ENCODE data around the gene NDUFA11. TPM values are rescaled to one million over a fixed set of nuclear protein-coding genes. Genes with fewer than 3 reads are reported as not detected.

NDUFA11 gene
- total and polyA plus RNA-seq, 7 donors: 240 to 503 (median 367) TPM

DNA sequence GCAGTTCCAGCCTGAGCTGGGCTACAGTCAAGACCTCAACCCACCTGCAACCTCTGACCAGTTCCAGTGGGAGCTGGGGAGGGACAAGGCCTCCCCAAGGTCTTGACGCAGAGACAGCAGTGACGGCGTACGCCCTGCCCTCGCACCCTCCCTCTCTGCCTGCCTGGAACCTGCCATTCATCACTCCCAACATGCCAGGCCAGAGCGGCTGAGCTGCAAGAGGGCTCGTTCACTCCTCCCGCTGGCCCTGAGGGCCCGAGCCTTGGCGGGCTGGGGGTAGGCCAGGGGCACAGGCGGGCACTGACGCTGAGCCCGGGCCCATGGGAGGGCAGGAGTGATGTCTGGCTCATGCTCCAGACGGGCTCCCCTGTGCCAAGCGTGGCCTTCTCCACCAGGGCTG lies 8.2 kb downstream of the NDUFA11 start:
- Histone ChIP-seq H3K36me3 (ENCODE audit: insufficient read depth in 1 of 2, low read depth in 1 of 2) (peaks cover 0 to 22% of the 10 kb centered on the region in 2 donors), H3K27ac (no peak overlapping the region), H3K4me3 (no peak overlapping the region), H3K9me3 (no peaks in the 10 kb centered on the region), H3K4me1 (peaks cover 5% of the 10 kb centered on the region), H3K27me3 (ENCODE audit: insufficient read depth in 3 of 3, low read length in 2 of 3) (peaks cover 0 to 14% (median 0%) of the 10 kb centered on the region in 3 donors)
- intact Hi-C loops (cut with DNase I): no loop called here
- DNase-seq (no peak), ATAC-seq (no peak)
- TF ChIP-seq CTCF (IDR thresholded peaks at IDR 0.05): no peak
- 77 to 90% (median 84%) methylated on average over 12 to 15 of the region's 15 CpGs for WGBS, 3 donors

GRCh38 chr19:5894704-5895349 lies 8.8 kb downstream of the NDUFA11 start:
- no peak overlapping the region for H3K27ac ChIP-seq
- DNase-seq (no peak), ATAC-seq (no peak)
- no peak overlapping the region for H3K4me3 ChIP-seq
- peaks cover 0 to 18% (median 0%) of the 10 kb centered on the region in 3 donors for H3K27me3 ChIP-seq (ENCODE audit: insufficient read depth in 3 of 3, low read length in 2 of 3)
- H3K9me3 ChIP-seq: no peaks in the 10 kb centered on the region
- 75 to 83% (median 80%) methylated on average over 26 to 28 of the region's 28 CpGs for WGBS, 3 donors
- intact Hi-C loops (cut with DNase I): no loop called here
- no peak for TF ChIP-seq CTCF (IDR thresholded peaks at IDR 0.05)
- H3K4me1 ChIP-seq: peaks cover 5% of the 10 kb centered on the region
- peaks cover 0 to 22% of the 10 kb centered on the region in 2 donors for H3K36me3 ChIP-seq (ENCODE audit: insufficient read depth in 1 of 2, low read depth in 1 of 2)

DNA sequence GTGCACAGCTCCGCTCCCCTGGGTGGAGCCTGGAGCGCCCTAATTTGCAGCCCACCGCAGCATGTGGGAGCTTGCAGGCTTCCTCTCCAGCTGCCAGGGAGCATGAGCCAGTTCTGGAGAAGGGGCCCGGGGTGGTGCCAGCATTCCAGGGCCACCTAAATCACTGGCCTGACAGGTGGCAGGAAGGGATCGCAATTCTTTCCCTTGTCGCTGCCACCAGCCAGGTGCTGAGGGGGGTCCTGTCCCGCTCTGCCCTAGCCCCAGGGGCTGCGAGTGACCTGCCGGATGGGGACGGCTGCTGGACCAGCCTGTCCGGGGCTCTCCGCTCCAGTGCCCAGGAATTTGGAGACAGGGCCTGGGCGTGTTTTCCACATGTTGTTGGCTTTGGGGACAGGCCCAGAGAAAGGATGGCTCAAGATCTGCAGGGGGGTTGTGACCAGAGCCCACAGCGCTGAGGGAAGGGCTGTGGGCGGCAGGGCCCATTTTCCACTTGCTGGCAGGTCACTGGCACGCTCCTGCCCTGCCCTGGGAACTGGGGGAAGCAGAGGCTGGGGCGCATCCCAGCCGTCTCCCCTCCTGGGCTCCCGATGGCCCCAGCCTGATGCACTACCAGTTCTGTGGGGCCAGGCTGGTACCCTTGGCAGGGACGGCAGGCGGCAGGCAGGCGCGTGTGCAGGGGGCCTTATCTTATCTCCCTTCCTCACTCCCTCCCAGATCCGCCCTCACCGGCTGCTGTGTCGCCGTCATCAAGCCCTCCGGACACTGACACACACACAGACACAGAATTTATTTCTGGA lies 9.5 kb downstream of the NDUFA11 start:
- WGBS, 3 donors: 37 to 47% (median 39%) methylated on average over 26 to 28 of the region's 28 CpGs
- no peak for TF ChIP-seq CTCF (IDR thresholded peaks at IDR 0.05)
- ATAC-seq (peak; percentile 19 to 38 (median 34)), DNase-seq (no peak)
- Histone ChIP-seq H3K4me3 (no peak overlapping the region), H3K4me1 (peaks cover 5% of the 10 kb centered on the region), H3K27ac (no peak overlapping the region), H3K36me3 (ENCODE audit: insufficient read depth in 1 of 2, low read depth in 1 of 2) (peaks cover 0 to 22% of the 10 kb centered on the region in 2 donors), H3K27me3 (ENCODE audit: insufficient read depth in 3 of 3, low read length in 2 of 3) (peaks cover 0 to 18% (median 3%) of the 10 kb centered on the region in 3 donors), H3K9me3 (no peaks in the 10 kb centered on the region)
- intact Hi-C loops (cut with DNase I): loop anchor here in 1 of 2 donors (2.0 kb wide), 1 partner anchor 89 kb away; the partner anchor contains the start of gene NRTN

GRCh38 chr19:5893296-5893903 lies 10.2 kb downstream of the NDUFA11 start:
- DNase-seq (no peak), ATAC-seq (peak in 1 of 4 donors; percentile 38)
- no peak overlapping the region for H3K4me3 ChIP-seq
- 42 to 45% (median 44%) methylated on average over 13 of the region's 13 CpGs for WGBS, 3 donors
- peaks cover 0 to 22% (median 3%) of the 10 kb centered on the region in 3 donors for H3K27me3 ChIP-seq (ENCODE audit: insufficient read depth in 3 of 3, low read length in 2 of 3)
- peaks cover 0 to 22% of the 10 kb centered on the region in 2 donors for H3K36me3 ChIP-seq (ENCODE audit: insufficient read depth in 1 of 2, low read depth in 1 of 2)
- peaks cover 5% of the 10 kb centered on the region for H3K4me1 ChIP-seq
- no peak for TF ChIP-seq CTCF (IDR thresholded peaks at IDR 0.05)
- H3K27ac ChIP-seq: no peak overlapping the region
- H3K9me3 ChIP-seq: no peaks in the 10 kb centered on the region
- intact Hi-C loops (cut with DNase I): loop anchor here in 1 of 2 donors (2.0 kb wide), 1 partner anchor 89 kb away; the partner anchor contains the start of gene NRTN

All from psoas muscle (tissue), 8 donors.